UCSD-AML1 (cell line): Measurements from ENCODE around the gene CFAP100.

Experiments
- DNase-seq: peaks from one replicate; lab custom pipeline; 2025; ENCODE audit not compliant: unreplicated experiment; lab: John Stamatoyannopoulos, UW

The CFAP100 gene

GRCh38 chr3:126373682-126374601 lies 20.8 kb upstream of the CFAP100 start:
- DNase-seq = no peak

- no peak for DNase-seq
Observed at GRCh38 chr3:126375835-126376331, 18.8 kb upstream of the CFAP100 start.

GRCh38 chr3:126376444-126376843 lies 18.3 kb upstream of the CFAP100 start:
- DNase-seq = no peak

- DNase-seq = no peak
Observed at GRCh38 chr3:126377211-126377610, 17.5 kb upstream of the CFAP100 start.

GRCh38 chr3:126378341-126378751 lies 16.4 kb upstream of the CFAP100 start:
- DNase-seq = peak; percentile 30

- DNase-seq = no peak
Observed at GRCh38 chr3:126380011-126380768, 14.5 kb upstream of the CFAP100 start.

- no peak for DNase-seq
Observed at GRCh38 chr3:126381966-126382365, 12.7 kb upstream of the CFAP100 start.

- DNase-seq = peak; percentile 86
Observed at GRCh38 chr3:126389112-126389793, 5.5 kb upstream of the CFAP100 start.

GRCh38 chr3:126389794-126390146 lies 4.9 kb upstream of the CFAP100 start:
- no peak for DNase-seq

GRCh38 chr3:126390201-126390600 lies 4.5 kb upstream of the CFAP100 start:
- DNase-seq = no peak

GRCh38 chr3:126390751-126391150 lies 4.0 kb upstream of the CFAP100 start:
- no peak for DNase-seq

GRCh38 chr3:126391631-126392030 lies 3.1 kb upstream of the CFAP100 start:
- DNase-seq = no peak

- no peak for DNase-seq
Observed at GRCh38 chr3:126392246-126392645, 2.5 kb upstream of the CFAP100 start.

- no peak for DNase-seq
Observed at GRCh38 chr3:126393563-126393962, 1.1 kb upstream of the CFAP100 start.

GRCh38 chr3:126394977-126395321 lies 240 bp downstream of the CFAP100 start:
- no peak for DNase-seq

- no peak for DNase-seq
Observed at GRCh38 chr3:126395846-126396513, 1.3 kb downstream of the CFAP100 start.

GRCh38 chr3:126396536-126396935 lies 1.8 kb downstream of the CFAP100 start:
- no peak for DNase-seq

GRCh38 chr3:126397610-126398422 lies 3.1 kb downstream of the CFAP100 start:
- no peak for DNase-seq

GRCh38 chr3:126398423-126399350 lies 4.0 kb downstream of the CFAP100 start:
- DNase-seq = no peak
